GM21515 (cell line): ENCODE data around the gene LIN7B.
"Not testable (repeated sequence)": the region's sequence is repeated elsewhere in the genome, so short reads cannot be mapped to it uniquely, and the experiment has no call there.

Source experiments
- ATAC-seq: cut with Tn5 transposase; IDR thresholded peaks from one replicate; pipeline ENCODE4 v1.9.1; 2021; ENCODE audit not compliant: unreplicated experiment

LIN7B gene

GRCh38 chr19:49141352-49141751 lies 27.2 kb downstream of the LIN7B start:
- no peak for ATAC-seq

GRCh38 chr19:49142866-49143335 lies 28.7 kb downstream of the LIN7B start:
- no peak for ATAC-seq

GRCh38 chr19:49145573-49146407 lies 31.6 kb downstream of the LIN7B start:
- ATAC-seq: no peak

GRCh38 chr19:49146408-49146770 lies 32.2 kb downstream of the LIN7B start:
- not testable (repeated sequence) for ATAC-seq

- no peak for ATAC-seq
Measured at GRCh38 chr19:49148044-49148682, 34.0 kb downstream of the LIN7B start.

- no peak for ATAC-seq
Measured at GRCh38 chr19:49148784-49149651, 34.8 kb downstream of the LIN7B start.

GRCh38 chr19:49149652-49150105 lies 35.5 kb downstream of the LIN7B start:
- ATAC-seq: no peak

- ATAC-seq: no peak
Measured at GRCh38 chr19:49150106-49150943, 36.2 kb downstream of the LIN7B start.

GRCh38 chr19:49150944-49151243 lies 36.7 kb downstream of the LIN7B start:
- no peak for ATAC-seq

- ATAC-seq: no peak
Measured at GRCh38 chr19:49151267-49152118, 37.3 kb downstream of the LIN7B start.

- no peak for ATAC-seq
Measured at GRCh38 chr19:49152119-49152550, 38.0 kb downstream of the LIN7B start.

GRCh38 chr19:49153167-49153809 lies 39.1 kb downstream of the LIN7B start:
- no peak for ATAC-seq

GRCh38 chr19:49154279-49154678 lies 40.1 kb downstream of the LIN7B start:
- ATAC-seq: no peak

GRCh38 chr19:49155005-49155819 lies 41.0 kb downstream of the LIN7B start, which contains the start of gene HRC:
Gene HRC (minus strand): TSS chr19:49155396. CDS start chr19:49155237, 159 bp downstream.
- no peak for ATAC-seq

GRCh38 chr19:49155820-49156346 lies 41.7 kb downstream of the LIN7B start:
- ATAC-seq: no peak

- ATAC-seq: no peak
Measured at GRCh38 chr19:49157445-49158224, 43.5 kb downstream of the LIN7B start, which contains the start of gene TRPM4. Gene TRPM4 (plus strand): TSS chr19:49157792. CDS start chr19:49157867, 75 bp downstream.
